Raji (cell line): Measurements from ENCODE around the gene TNKS1BP1.

Experiments used
- POLR2A ChIP-seq: IDR thresholded peaks from 2 replicates; pipeline ENCODE4 v1.6.1; 2011; ENCODE audit warnings: low read depth, low read length, control low read depth; ENCODE audit not compliant: insufficient read depth

The TNKS1BP1 gene

DNA sequence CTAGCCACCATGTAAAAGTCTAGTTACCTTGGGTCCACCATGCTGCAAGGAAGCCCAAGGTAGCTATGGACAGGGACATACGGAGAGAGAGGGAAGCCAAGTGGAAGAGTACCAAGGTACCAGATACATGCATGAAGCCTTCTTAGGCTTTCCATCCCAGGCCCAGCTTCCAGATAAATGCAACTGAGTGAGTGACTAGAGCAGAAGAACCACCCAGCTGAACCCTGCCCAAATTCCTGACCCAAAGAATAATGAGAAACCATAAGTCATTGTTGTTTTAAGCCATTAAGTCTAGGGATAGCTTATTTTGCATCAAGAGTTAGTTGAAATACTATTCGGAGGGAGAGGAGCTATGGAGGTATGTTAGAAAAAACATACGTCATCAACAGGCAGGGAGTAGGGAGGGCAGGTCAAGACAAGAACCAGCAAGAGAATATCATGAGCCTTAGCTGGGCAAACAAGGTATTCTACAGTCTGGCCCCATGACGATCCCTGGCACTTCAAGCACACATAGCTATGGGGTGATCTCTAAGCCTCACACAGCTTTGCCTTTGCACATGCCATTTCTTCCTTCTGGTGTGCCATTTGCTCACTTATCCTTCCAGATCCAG, 51.2 kb downstream of the TNKS1BP1 start:
- no peak for TF ChIP-seq POLR2A

DNA sequence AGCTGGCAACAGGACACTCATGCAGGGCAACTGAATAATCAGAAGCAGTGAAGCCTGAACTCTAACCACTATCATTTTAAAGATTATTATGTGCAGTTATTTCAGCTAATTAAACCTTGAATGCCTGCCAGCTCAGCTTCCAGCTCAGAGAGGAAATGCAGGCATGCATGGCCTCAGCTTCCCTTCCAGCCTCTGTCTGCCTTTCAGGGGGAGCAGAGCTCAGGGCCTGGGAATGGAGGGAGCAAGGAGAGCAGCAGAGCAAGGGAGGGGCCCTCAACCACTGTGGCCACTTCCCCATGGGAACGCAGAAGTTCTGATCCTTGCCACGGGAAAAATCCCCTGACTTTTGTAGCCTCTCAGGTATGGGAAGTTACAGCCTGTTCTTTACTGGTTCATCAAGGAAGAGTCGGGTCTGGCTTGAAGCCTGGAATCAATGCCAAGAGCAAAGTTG, 55.2 kb downstream of the TNKS1BP1 start:
- no peak for TF ChIP-seq POLR2A

DNA sequence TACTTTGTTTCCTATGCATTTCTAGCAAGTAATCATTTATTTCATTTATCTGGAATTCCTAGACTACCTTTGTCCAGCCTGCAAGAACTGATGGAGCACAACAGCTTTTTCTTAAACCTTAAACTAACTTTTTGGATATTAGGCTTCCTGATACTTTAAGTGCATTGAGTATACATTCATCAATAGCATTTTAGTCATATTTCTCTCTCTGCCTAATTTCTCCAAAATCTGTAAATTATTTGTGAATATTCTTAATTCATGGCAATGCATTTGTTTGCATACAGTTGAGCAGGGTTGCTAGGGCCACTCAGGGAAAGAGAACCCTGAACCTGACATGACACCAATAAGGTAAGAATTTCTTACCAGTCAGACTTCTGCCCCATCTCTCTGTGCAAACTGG, 58.6 kb downstream of the TNKS1BP1 start:
- TF ChIP-seq POLR2A = no peak

DNA sequence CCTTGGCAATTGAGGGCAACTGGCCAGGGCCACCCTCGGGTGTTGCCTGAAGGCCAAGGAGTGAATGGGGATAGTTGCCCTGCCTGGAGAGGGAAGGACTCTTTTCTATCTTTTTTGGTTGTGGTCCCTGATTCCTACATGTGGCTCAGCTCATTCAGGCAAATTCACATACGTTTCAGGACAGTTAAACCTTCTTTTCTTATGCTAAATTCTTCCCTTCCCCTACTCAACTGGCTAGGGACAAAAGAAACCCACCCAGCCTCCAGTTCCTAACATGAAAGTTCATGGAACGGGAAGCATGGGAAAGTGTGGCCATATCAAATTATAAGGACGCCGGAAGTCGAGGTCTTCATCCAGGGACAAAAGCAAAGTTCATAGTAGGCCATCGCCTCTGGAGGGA, 61.4 kb downstream of the TNKS1BP1 start:
- no peak for TF ChIP-seq POLR2A

DNA sequence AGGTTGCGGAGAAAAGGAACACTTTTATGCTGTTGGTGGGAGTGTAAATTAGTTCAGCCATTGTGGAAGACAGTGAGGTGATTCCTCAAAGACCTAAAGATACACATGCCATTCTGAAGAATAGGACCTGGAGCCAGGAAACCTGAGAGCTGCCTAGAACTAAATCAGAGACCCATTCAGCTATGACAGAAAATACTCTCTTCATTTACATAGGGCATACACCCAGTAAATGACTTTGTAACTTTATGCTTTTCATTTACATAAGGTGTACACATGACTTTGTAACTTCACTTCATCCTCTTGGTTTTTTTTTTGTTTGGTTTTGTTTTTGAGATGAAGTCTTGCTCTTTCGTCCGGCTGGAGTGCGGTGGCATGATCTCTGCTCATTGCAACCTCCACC, 62.6 kb downstream of the TNKS1BP1 start:
- TF ChIP-seq POLR2A = no peak

- TF ChIP-seq POLR2A = no peak
Observed at GRCh38 chr11:57260937-57261783, 63.6 kb downstream of the TNKS1BP1 start.

- no peak for TF ChIP-seq POLR2A
Observed at GRCh38 chr11:57256119-57256518, 68.6 kb downstream of the TNKS1BP1 start.

DNA sequence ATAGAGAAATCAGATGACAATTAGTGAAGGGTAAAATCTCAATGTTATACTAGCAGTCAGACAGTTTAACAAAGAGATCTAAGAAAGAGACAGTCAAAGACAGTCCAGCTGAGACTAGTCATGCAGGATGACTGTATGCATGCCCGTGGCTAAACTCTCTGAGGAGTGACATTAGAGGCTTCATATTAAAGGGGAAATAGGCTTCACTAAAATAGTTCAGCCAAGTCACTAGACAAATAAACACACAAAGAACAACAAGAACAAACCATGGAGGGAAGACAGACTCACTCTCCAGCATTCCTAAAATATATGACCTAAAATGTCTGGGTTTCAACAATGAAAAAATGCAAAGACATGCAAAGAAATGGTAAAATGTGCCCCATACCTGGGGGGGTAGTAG, 69.1 kb downstream of the TNKS1BP1 start:
- no peak for TF ChIP-seq POLR2A

DNA sequence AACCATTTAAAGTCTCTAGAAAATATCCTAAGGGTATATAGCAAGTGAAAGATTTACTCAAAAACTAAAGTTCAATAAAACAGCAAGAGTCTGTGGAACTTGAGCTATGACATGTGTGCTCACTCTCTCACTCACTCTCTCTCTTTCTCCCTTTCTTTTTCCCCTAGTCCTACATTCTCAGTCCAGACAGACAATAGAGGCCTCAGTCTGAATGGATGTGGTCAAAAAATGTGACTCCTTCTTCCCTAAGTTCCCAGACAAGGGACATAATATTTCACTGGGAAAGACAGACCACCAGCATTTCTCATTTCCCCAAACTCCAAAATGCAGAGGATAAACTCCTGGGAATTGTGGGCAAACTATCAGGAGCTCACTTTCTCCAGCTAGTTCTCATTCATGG, 70.1 kb downstream of the TNKS1BP1 start:
- no peak for TF ChIP-seq POLR2A

- no peak for TF ChIP-seq POLR2A
Observed at GRCh38 chr11:57251491-57252104, 73.2 kb downstream of the TNKS1BP1 start.

GRCh38 chr11:57251037-57251436, 73.7 kb downstream of the TNKS1BP1 start:
- no peak for TF ChIP-seq POLR2A
